Astrocyte (in vitro differentiated cells and primary cell): Measurements from ENCODE around the gene OSBPL2. TPM values are rescaled to one million over a fixed set of nuclear protein-coding genes. Genes with fewer than 3 reads are reported as not detected.

Experiments used
- DNase-seq: peaks from one replicate; pipeline ENCODE4 v3.0.0-alpha.2; 2010; ENCODE audit warnings: low read depth
- FAIRE-seq: peaks from 2 replicates; lab custom pipeline; 2011; peaks lifted over from hg19 to GRCh38; lab: Jason Lieb, UNC
- H2AFZ ChIP-seq: 2 replicates; pipeline ENCODE4 v1.6.0; 2012; ENCODE audit warnings: low read depth, low read length, inconsistent platforms
- H3K27ac ChIP-seq: 2 replicates; pipeline ENCODE4 v1.5.1; 2011; ENCODE audit warnings: low read depth, low read length, inconsistent platforms
- H3K27me3 ChIP-seq: 2 replicates; pipeline ENCODE4 v1.6.0; 2011; ENCODE audit warnings: low read length, inconsistent platforms; ENCODE audit not compliant: insufficient read depth
- H3K36me3 ChIP-seq: 2 replicates; pipeline ENCODE4 v1.5.1; 2011; ENCODE audit warnings: low read length, inconsistent platforms; ENCODE audit not compliant: insufficient read depth
- H3K4me1 ChIP-seq: 2 replicates; pipeline ENCODE4 v1.5.1; 2011; ENCODE audit warnings: low read length, inconsistent platforms; ENCODE audit not compliant: insufficient read depth
- H3K4me2 ChIP-seq: 2 replicates; pipeline ENCODE4 v1.6.0; 2012; ENCODE audit warnings: low read length, inconsistent platforms
- H3K4me3 ChIP-seq: 2 replicates; pipeline ENCODE4 v1.5.1; 2011; ENCODE audit warnings: low read depth, mild to moderate bottlenecking, low read length, inconsistent platforms; ENCODE audit not compliant: insufficient read depth
- H3K79me2 ChIP-seq: 2 replicates; pipeline ENCODE4 v1.6.0; 2012; ENCODE audit warnings: mild to moderate bottlenecking, low read length, inconsistent platforms; ENCODE audit not compliant: insufficient read depth
- H3K9ac ChIP-seq: 2 replicates; pipeline ENCODE4 v1.6.0; 2012; ENCODE audit warnings: mild to moderate bottlenecking, low read length, inconsistent platforms
- H3K9me3 ChIP-seq: 2 replicates; pipeline ENCODE4 v1.5.1; 2012; ENCODE audit warnings: low read depth, mild to moderate bottlenecking, low read length, inconsistent platforms; ENCODE audit not compliant: insufficient read depth
- H4K20me1 ChIP-seq: 2 replicates; pipeline ENCODE4 v1.6.0; 2012; ENCODE audit warnings: low read length, inconsistent platforms; ENCODE audit not compliant: insufficient read depth
- H3K27ac Mint-ChIP-seq: one replicate; pipeline ENCODE4 v1.8.0; 2021; ENCODE audit warnings: mild to moderate bottlenecking, mixed read lengths; ENCODE audit not compliant: unreplicated experiment
- H3K27me3 Mint-ChIP-seq: one replicate; pipeline ENCODE4 v1.8.0; 2021; ENCODE audit warnings: low read depth, mixed read lengths; ENCODE audit not compliant: unreplicated experiment
- H3K36me3 Mint-ChIP-seq: one replicate; pipeline ENCODE4 v1.8.0; 2021; ENCODE audit warnings: low read depth, mixed read lengths; ENCODE audit not compliant: unreplicated experiment
- H3K4me1 Mint-ChIP-seq: one replicate; pipeline ENCODE4 v1.8.0; 2021; ENCODE audit warnings: low read depth, mixed read lengths; ENCODE audit not compliant: unreplicated experiment
- H3K4me3 Mint-ChIP-seq: one replicate; pipeline ENCODE4 v1.8.0; 2021; ENCODE audit warnings: mild to moderate bottlenecking, moderate library complexity, mixed read lengths; ENCODE audit not compliant: unreplicated experiment
- H3K9me3 Mint-ChIP-seq: one replicate; pipeline ENCODE4 v1.8.0; 2021; ENCODE audit warnings: mild to moderate bottlenecking, mixed read lengths; ENCODE audit not compliant: unreplicated experiment
- EZH2 ChIP-seq: IDR thresholded peaks from 2 replicates; pipeline ENCODE4 v1.6.1; 2012; ENCODE audit warnings: mild to moderate bottlenecking, low read length, inconsistent platforms; ENCODE audit not compliant: insufficient read depth
- total RNA-seq: library from RNA; stranded (reverse); gene quantifications from 2 replicates; pipeline ENCODE4 v1.2.1, GENCODE V29; 2021
- TF ChIP-seq, protein P1 (sequence below): IDR thresholded peaks from 2 replicates; pipeline ENCODE4 v1.5.1; 2011; ENCODE audit warnings: low read depth, mild to moderate bottlenecking, inconsistent platforms, low read length, moderate library complexity; ENCODE audit not compliant: insufficient read depth

OSBPL2 gene
- total RNA-seq, 1 donor from 2014 or later = 60.3 TPM

DNA sequence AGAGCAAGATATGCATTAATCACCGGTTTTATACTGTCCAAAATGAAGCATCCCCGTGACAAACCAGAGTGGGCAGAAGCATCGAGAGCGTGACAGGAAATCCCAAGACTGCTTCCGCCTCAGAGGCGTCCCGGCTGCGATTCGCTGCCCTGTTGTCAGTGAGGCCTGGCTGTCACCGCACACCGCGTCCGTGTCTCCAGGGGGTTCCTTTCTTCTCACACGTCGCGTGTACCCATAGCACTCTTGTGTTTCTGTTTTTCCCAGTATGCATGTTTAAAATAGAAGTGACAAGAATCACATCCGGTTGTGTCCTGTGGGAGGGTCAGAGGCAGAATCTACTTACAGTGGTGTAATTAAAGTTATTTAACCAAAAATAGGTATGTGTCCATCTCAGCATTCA is 56.2 kb downstream of the OSBPL2 start:
- Histone ChIP-seq H2AFZ (no peak overlapping the region), H3K27ac (no peak overlapping the region), H3K4me3 (no peak overlapping the region), H3K27me3 (no peaks in the 10 kb centered on the region), H3K9ac (no peak overlapping the region), H3K79me2 (no peaks in the 10 kb centered on the region), H3K36me3 (peaks cover 7% of the 10 kb centered on the region), H3K4me1 (no peaks in the 10 kb centered on the region), H3K9me3 (no peaks in the 10 kb centered on the region), H4K20me1 (peaks cover 3% of the 10 kb centered on the region), H3K4me2 (no peak overlapping the region)
- DNase-seq = no peak
- Mint-ChIP-seq H3K4me3 (no peak overlapping the region), H3K9me3 (no peaks in the 10 kb centered on the region), H3K27me3 (no peaks in the 10 kb centered on the region), H3K27ac (no peak overlapping the region), H3K36me3 (peaks cover 13% of the 10 kb centered on the region), H3K4me1 (no peaks in the 10 kb centered on the region)
- TF ChIP-seq, protein P1, sequence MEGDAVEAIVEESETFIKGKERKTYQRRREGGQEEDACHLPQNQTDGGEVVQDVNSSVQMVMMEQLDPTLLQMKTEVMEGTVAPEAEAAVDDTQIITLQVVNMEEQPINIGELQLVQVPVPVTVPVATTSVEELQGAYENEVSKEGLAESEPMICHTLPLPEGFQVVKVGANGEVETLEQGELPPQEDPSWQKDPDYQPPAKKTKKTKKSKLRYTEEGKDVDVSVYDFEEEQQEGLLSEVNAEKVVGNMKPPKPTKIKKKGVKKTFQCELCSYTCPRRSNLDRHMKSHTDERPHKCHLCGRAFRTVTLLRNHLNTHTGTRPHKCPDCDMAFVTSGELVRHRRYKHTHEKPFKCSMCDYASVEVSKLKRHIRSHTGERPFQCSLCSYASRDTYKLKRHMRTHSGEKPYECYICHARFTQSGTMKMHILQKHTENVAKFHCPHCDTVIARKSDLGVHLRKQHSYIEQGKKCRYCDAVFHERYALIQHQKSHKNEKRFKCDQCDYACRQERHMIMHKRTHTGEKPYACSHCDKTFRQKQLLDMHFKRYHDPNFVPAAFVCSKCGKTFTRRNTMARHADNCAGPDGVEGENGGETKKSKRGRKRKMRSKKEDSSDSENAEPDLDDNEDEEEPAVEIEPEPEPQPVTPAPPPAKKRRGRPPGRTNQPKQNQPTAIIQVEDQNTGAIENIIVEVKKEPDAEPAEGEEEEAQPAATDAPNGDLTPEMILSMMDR = no peak
- no peak for TF ChIP-seq EZH2
- FAIRE-seq = no peak

DNA sequence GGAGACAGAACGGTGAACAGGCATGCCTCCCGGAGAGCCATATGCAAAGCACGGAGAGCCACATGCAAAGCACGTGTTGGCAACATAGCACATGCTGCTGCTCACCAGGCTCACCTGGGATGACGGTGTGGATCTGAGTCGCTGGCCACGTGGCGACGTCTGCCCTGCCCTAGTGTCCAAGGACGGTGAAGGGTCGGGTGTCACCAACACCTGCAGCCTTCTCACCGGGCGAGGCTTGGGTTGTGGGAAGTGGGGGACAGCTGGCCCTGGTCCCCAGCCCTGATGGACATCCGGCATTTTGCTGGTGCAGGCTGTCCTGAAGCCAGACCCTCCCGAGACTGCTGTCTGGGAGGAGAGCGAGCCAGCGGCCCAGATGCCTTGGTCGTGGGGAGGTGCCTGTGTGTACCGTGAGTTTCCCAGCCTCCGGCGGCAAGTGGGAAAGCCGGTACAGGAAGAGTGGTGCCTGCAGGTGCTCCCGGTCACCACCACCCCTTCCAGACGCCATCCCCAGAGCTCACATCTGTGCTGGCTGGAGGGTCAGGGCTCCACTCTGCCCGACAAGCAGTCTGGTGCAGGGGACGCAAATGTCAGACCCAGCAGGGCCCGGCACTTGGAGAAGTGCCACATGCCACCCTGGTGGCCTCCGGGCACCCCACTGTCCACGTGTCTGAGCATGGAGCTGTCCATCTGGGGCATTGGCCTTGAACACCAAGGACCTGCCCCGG is 58.6 kb downstream of the OSBPL2 start:
- no peaks in the 10 kb centered on the region for H3K4me1 ChIP-seq
- no peak overlapping the region for H3K27ac ChIP-seq
- TF ChIP-seq, protein P1 = no peak
- TF ChIP-seq EZH2 = no peak
- no peaks in the 10 kb centered on the region for H3K27me3 ChIP-seq
- no peak overlapping the region for H3K4me2 ChIP-seq
- H3K4me3 Mint-ChIP-seq = no peak overlapping the region
- no peak for FAIRE-seq
- H3K36me3 Mint-ChIP-seq = peaks cover 11% of the 10 kb centered on the region
- no peaks in the 10 kb centered on the region for H3K9me3 ChIP-seq
- no peak overlapping the region for H3K4me3 ChIP-seq
- H4K20me1 ChIP-seq = peaks cover 3% of the 10 kb centered on the region
- H3K27ac Mint-ChIP-seq = no peak overlapping the region
- no peak for DNase-seq
- H3K4me1 Mint-ChIP-seq = no peaks in the 10 kb centered on the region
- H3K9ac ChIP-seq = no peak overlapping the region
- no peak overlapping the region for H2AFZ ChIP-seq
- no peaks in the 10 kb centered on the region for H3K27me3 Mint-ChIP-seq
- no peaks in the 10 kb centered on the region for H3K79me2 ChIP-seq
- peaks cover 7% of the 10 kb centered on the region for H3K36me3 ChIP-seq
- H3K9me3 Mint-ChIP-seq = no peaks in the 10 kb centered on the region
